GM21447 (cell line): Measurements from ENCODE around the gene ETV1.

Experiments
- ATAC-seq: cut with Tn5 transposase; IDR thresholded peaks from one replicate; pipeline ENCODE4 v1.9.1; 2021; ENCODE audit not compliant: unreplicated experiment

The ETV1 gene

GRCh38 chr7:13989126-13989948 lies at the start of gene ETV1:
ETV1 (minus strand) TSS chr7:13989666; CDS start chr7:13989052, 614 bp downstream.
- no peak for ATAC-seq

- ATAC-seq: no peak
Observed at GRCh38 chr7:14024406-14024805, 34.9 kb upstream of the ETV1 start.

DNA sequence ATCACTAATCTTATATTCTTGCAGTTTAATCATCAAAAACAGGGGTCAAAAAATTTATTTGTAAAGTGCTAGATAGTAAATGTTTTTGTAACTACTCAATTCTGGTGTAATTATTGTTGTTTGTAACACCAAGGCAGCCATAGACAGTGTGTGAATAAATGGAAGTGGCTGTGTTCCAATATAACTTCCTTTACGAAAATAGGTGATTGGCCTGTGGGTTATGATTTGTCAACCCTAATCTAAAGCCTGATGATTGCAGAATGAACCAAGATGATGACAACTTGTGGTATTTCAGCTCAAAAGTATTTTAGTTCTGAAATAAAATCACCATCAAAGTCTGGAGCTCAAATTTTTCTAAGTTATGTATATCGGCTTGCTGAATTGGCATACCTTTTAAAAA lies 34.4 kb upstream of the ETV1 start:
- no peak for ATAC-seq

- no peak for ATAC-seq
Observed at GRCh38 chr7:14023342-14023741, 33.9 kb upstream of the ETV1 start.

DNA sequence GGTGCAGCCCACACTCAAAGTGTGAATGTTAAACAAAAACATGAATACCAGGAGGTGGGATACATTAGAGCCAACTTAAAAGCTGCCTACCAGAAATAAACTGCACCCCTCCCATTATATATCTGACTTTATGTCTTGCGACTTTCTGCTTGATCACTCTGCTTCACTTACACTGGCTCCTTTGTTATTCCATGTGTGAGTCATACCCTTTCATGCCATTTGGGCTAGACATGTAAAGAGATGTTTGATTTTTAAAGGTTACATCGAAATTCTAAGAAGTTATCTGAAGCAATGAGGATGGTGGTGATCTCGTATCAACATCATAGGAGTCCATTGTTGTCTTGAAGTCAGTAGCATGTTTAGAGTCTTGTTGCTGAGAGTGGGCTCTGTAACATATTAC lies 31.6 kb upstream of the ETV1 start:
- no peak for ATAC-seq

GRCh38 chr7:14020339-14020900 lies 31.0 kb upstream of the ETV1 start:
- ATAC-seq: no peak

GRCh38 chr7:14018751-14019150 lies 29.3 kb upstream of the ETV1 start:
- no peak for ATAC-seq

- no peak for ATAC-seq
Observed at GRCh38 chr7:14016950-14017349, 27.5 kb upstream of the ETV1 start.

DNA sequence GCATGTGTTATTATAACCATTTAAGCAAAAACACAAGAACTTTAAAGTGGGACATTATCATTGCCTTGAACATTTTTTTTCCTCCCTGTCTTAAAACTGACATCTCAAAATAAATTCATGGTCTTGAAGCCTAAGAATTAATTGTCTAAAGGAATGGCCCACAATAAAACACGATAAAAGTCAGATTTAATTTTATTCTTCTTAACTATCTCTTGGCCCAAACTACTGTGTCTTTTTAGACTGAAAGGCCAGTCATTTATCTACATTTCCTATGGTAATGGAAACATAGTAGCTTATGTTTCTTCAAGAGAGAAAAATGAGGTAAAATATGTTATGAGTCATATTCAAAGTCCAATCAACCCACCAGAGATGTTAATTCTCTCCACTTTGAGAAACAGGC lies 24.4 kb upstream of the ETV1 start:
- ATAC-seq: no peak

- no peak for ATAC-seq
Observed at GRCh38 chr7:14009453-14010418, 20.3 kb upstream of the ETV1 start.

- ATAC-seq: no peak
Observed at GRCh38 chr7:14001139-14001538, 11.7 kb upstream of the ETV1 start.

DNA sequence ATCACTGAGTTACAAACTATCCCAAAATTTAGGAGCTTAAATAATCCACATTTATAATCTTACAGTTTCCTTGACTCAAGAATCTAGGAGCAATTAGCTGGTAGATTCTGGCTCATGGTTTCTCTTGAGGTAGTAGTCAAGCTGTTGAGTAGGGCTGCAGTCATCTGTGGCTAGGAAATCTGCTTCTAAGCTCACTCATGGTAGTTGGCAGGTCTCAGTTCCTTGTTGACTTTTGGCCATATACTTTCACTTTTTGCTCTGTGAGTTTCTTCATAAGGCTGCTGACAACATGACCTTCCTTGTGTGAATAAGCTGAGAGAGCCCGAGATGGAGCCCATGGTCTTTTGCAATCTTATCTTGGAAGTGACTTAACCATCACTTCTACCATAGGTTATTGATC lies 10.8 kb upstream of the ETV1 start:
- ATAC-seq: no peak

DNA sequence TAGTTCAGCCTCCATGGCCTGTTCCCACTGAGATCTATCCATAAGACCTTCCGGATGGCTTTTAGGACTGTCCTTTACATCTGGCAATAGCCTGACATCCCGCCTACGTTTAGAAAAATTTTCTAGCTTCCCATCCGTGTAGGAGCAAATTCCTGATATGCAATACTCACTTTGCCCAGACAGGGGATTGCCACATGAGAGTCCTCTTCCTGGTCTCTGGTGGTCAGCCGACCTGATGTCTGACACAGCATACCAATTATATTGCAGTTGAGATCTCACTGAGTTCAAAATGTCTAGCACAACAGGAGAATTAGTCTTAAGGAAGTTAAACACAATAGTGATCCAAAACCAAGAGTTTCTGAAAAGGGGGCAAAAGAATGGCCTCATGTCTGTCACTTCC lies 9.4 kb upstream of the ETV1 start:
- ATAC-seq: no peak

DNA sequence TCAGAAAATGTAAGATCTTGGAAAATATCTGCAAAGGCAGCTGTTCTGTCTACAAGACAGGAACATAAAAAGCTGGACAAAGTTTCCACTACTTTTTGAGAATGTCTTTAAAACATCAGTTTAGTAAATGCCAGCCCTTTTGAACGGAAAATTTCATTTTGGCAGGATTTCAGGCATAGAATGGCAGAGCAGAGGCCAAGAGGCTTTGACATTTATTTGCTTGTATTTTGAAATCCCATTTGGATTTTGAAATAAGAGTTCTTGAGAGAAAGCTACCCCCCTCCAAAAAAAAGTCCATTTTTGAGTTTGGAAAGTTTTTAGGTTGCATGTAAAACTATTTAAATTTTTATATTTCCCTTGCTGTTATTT lies 3.1 kb upstream of the ETV1 start:
- no peak for ATAC-seq

GRCh38 chr7:13991791-13992595 lies 2.5 kb upstream of the ETV1 start:
- ATAC-seq: no peak

DNA sequence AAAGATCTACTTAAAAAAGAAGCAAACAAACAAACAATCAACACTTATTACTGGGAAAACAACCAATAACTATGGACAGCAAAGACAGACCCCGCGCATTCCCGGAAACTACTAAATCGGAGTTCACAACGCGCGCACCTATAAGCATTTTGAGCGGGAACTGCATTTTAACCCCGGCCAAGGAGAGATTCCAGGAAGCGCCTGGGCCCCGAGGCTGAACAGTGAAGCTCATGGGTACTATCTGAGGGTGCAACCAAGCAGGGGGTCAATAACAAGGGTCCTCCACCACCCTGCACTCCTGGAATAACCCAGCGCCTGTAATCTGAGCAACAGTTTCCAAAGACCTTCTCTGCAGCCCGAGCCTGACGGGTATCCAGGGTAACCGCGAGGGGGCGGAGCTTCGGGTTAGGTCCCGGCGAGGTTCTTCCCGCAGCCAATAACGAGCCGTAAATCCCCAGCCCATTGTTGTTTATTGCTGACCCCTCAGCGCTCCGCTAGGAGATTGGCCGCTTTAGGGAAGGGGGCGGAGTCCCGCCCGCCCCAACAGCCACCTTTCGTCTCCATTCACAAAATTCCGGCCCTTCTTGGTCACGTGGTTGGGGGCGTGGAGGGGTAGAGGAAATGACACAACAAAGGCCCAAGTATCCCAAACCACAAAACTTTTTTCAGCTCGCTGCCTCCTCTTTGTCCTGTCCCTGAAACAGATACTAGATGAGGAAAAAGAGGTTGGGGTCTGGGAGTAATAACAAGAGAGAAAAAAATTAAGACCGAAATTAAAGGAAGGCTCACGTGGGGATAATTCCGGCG lies 1.7 kb upstream of the ETV1 start:
- no peak for ATAC-seq

- ATAC-seq: no peak
Observed at GRCh38 chr7:13990319-13990983, 985 bp upstream of the ETV1 start.

- ATAC-seq: no peak
Observed at GRCh38 chr7:13989949-13990305, 461 bp upstream of the ETV1 start.

GRCh38 chr7:13988731-13989125 lies 738 bp downstream of the ETV1 start:
- no peak for ATAC-seq

DNA sequence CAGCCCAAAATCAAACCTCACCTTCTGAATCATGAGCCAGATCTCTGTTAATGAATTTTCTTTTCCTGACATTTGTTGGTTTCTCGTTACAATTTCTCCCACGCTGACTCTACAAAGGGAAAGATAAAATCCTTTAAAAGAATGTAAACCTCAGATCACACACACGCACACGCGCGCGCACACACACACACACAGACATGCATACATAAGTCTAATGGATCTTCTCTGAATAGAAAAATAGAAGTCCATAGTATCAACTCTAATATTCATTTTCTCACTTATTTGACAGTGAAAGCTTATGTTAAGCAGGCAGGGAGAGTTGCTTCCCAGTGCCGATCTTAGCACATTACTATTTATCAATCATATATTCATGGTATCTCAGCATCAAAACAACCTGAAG lies 1.4 kb downstream of the ETV1 start:
- ATAC-seq: no peak
